Endothelial cell of umbilical vein (primary cell): ENCODE results near the gene PRR7. TPM values are rescaled to one million over a fixed set of nuclear protein-coding genes. Genes with fewer than 3 reads are reported as not detected.
A peak's percentile ranks its signal among the peaks of the same experiment; 100 is the strongest.

Source experiments
- BruUV-seq: library from RNA; stranded (reverse); fragments of 400-500 nt; replicated peaks from 2 replicates; lab custom pipeline; 2021; lab: Mats Ljungman, UMichigan
- CTCF ChIA-PET: fragments of 300-600, 350-600 bp; sonication (Branson Sonifier 250); formaldehyde crosslinking; loops from one replicate; lab custom pipeline; 2021; ENCODE audit warnings: antibody characterized with exemption, inconsistent platforms; lab: Charles Lee
- POLR2A ChIA-PET: fragments of 300-600, 350-600 bp; sonication (Branson Sonifier 250); formaldehyde crosslinking; loops from one replicate; lab custom pipeline; 2021; ENCODE audit warnings: antibody characterized with exemption, inconsistent platforms; lab: Charles Lee
- DNase-seq: peaks from one replicate; pipeline ENCODE4 v3.0.0-alpha.2; 2011; ENCODE audit warnings: low read depth, low spot score
- FAIRE-seq: peaks from 2 replicates; lab custom pipeline; 2011; peaks lifted over from hg19 to GRCh38; lab: Jason Lieb, UNC
- H2AFZ ChIP-seq: 2 replicates; pipeline ENCODE4 v1.6.0; 2012; ENCODE audit warnings: low read depth, low read length, control low read depth, inconsistent platforms
- H3K27ac ChIP-seq: 2 replicates; pipeline ENCODE4 v1.5.1; 2011; ENCODE audit warnings: low read depth, mild to moderate bottlenecking, control low read depth, low read length, moderate library complexity; ENCODE audit not compliant: insufficient read depth
- H3K27me3 ChIP-seq, 2 experiments: 2 replicates each; pipeline versions ENCODE4 v1.6.0 to v1.6.1; 2011; ENCODE audit warnings: low read length in 2 of 2, mixed read lengths in 1 of 2; ENCODE audit not compliant: control insufficient read depth in 2 of 2, insufficient read depth in 2 of 2
- H3K36me3 ChIP-seq, 2 experiments: 2 replicates in 1 of 2; 3 replicates in 1 of 2; pipeline ENCODE4 v1.5.1; 2011; ENCODE audit warnings: low read length in 2 of 2, mild to moderate bottlenecking in 1 of 2, moderate library complexity in 1 of 2; ENCODE audit not compliant: control insufficient read depth in 2 of 2, insufficient read depth in 2 of 2; ENCODE audit errors: extremely low read depth in 1 of 2
- H3K4me1 ChIP-seq: 3 replicates; pipeline ENCODE4 v1.5.1; 2011; ENCODE audit warnings: mild to moderate bottlenecking, low read length; ENCODE audit not compliant: control insufficient read depth, insufficient read depth; ENCODE audit errors: extremely low read depth
- H3K4me2 ChIP-seq: 2 replicates; pipeline ENCODE4 v1.6.1; 2011; ENCODE audit warnings: low read length, control low read depth, mixed read lengths; ENCODE audit not compliant: insufficient read depth
- H3K4me3 ChIP-seq, 3 experiments: fragments of 200-600 bp in 1 of 3; sonication (generic), shearing (Covaris generic) in 1 of 3; replicated peaks in 1 of 3; 2 replicates each; pipeline ENCODE4 v1.5.1; 2011 to 2016; ENCODE audit warnings: control low read depth in 3 of 3, low read length in 3 of 3, mild to moderate bottlenecking in 2 of 3, inconsistent platforms in 1 of 3, low read depth in 1 of 3, moderate library complexity in 1 of 3; ENCODE audit not compliant: insufficient read depth in 1 of 3
- H3K79me2 ChIP-seq: 2 replicates; pipeline ENCODE4 v1.6.0; 2012; ENCODE audit warnings: low read length, inconsistent platforms; ENCODE audit not compliant: control insufficient read depth, insufficient read depth
- H3K9ac ChIP-seq: replicated peaks from 2 replicates; pipeline ENCODE3; 2011; ENCODE audit warnings: low read length, control low read depth; ENCODE audit not compliant: insufficient read depth; ENCODE audit errors: extremely low read depth
- H3K9me1 ChIP-seq: replicated peaks from 3 replicates; pipeline ENCODE4 v1.6.0; 2011; ENCODE audit warnings: mild to moderate bottlenecking, low read length; ENCODE audit not compliant: control insufficient read depth, insufficient read depth; ENCODE audit errors: extremely low read depth
- H3K9me3 ChIP-seq: replicated peaks from 2 replicates; pipeline ENCODE4 v1.5.1; 2012; ENCODE audit warnings: low read length, inconsistent platforms; ENCODE audit not compliant: control insufficient read depth, insufficient read depth
- H4K20me1 ChIP-seq: replicated peaks from 2 replicates; pipeline ENCODE3; 2011; ENCODE audit warnings: mild to moderate bottlenecking, low read length; ENCODE audit not compliant: control insufficient read depth, insufficient read depth; ENCODE audit errors: extremely low read depth
- CTCF ChIP-seq, 2 donors: IDR thresholded peaks; 1 replicate in 1 of 2; 2 replicates in 1 of 2; pipeline ENCODE4 v1.5.1; 2011; ENCODE audit warnings: low read length in 2 of 2, mild to moderate bottlenecking in 2 of 2, moderate library complexity in 2 of 2, control low read depth in 1 of 2, inconsistent platforms in 1 of 2, low read depth in 1 of 2; ENCODE audit not compliant: insufficient read depth in 1 of 2; ENCODE audit errors: extremely low read depth in 1 of 2
- EZH2 ChIP-seq: IDR thresholded peaks from 2 replicates; pipeline ENCODE4 v1.6.1; 2012; ENCODE audit warnings: borderline replicate concordance, low read depth, mild to moderate bottlenecking, moderate library complexity, low read length, inconsistent platforms; ENCODE audit not compliant: severe bottlenecking
- FOS ChIP-seq: IDR thresholded peaks from 2 replicates; pipeline ENCODE4 v1.6.1; 2011; ENCODE audit warnings: mild to moderate bottlenecking, low read length, moderate library complexity, borderline replicate concordance; ENCODE audit not compliant: insufficient read depth
- GATA2 ChIP-seq: IDR thresholded peaks from 2 replicates; pipeline ENCODE4 v1.7.0; 2011; ENCODE audit warnings: low read depth, mild to moderate bottlenecking, moderate library complexity, mixed read lengths, low read length; ENCODE audit not compliant: insufficient read length, insufficient read depth
- MYC ChIP-seq: IDR thresholded peaks from one replicate; pipeline ENCODE4 v1.6.1; 2011; ENCODE audit warnings: mild to moderate bottlenecking, low read depth, low read length
- POLR2A ChIP-seq: IDR thresholded peaks from 2 replicates; pipeline ENCODE4 v1.6.1; 2012; ENCODE audit warnings: low read depth, mild to moderate bottlenecking, control low read depth, low read length
- POLR2AphosphoS5 ChIP-seq: IDR thresholded peaks from 2 replicates; pipeline ENCODE4 v1.6.1; 2012; ENCODE audit warnings: low read depth, mild to moderate bottlenecking, control low read depth, low read length, moderate library complexity; ENCODE audit not compliant: insufficient read depth
- dilution Hi-C: fragments of 300-500 bp; cut with MboI; formaldehyde crosslinking; loops from one replicate; pipeline ENCODE4 v1.15.0; 2019; ENCODE audit warnings: low sequenced_read_pairs; ENCODE audit not compliant: extremely low pct_ligation_motif_present
- intact Hi-C: fragments of 100-400 bp; cut with micrococcal nuclease; formaldehyde crosslinking; loops from one replicate; pipeline ENCODE4 v1.10.0; 2022
- polyA plus RNA-seq, 4 experiments: library from polyadenylated mRNA; depleted of rRNA in 3 of 4; stranded (reverse) in 3 of 4; unstranded in 1 of 4; fragments of >200 nt; gene quantifications; 2 replicates each; pipeline versions ENCODE4 v1.2.1 to v1.2.3, GENCODE V29; 2011 to 2012; ENCODE audit warnings: missing spikeins in 1 of 4
- total RNA-seq: library from RNA; stranded (reverse); gene quantifications from 2 replicates; pipeline ENCODE4 v1.2.3, GENCODE V29; 2021

Gene PRR7
- total and polyA plus RNA-seq, 2 donors (not counting 3 experiments of a cell fraction or from before 2014, with no cell fraction given), result 6.5 to 6.6 TPM

- POLR2A ChIA-PET, result interaction anchor here (0.6 to 3.0 kb wide), 16 partner anchors 8 to 303 kb away, joined by 3 to 17 read pairs (median 5); partner anchors contain the start of genes DDX41, DOK3 and GRK6
- Histone ChIP-seq H2AFZ (peak within 1 kb of the TSS; percentile 22), H3K36me3 (peaks cover 5 to 6% of the 10 kb centered on the region in 2 experiments), H3K4me3 (peak within 1 kb of the TSS; percentile 47 to 79 (median 74)), H3K9me1 (no peaks in the 10 kb centered on the region), H3K27ac (peak within 1 kb of the TSS; percentile 93), H4K20me1 (no peaks in the 10 kb centered on the region), H3K9ac (peak within 1 kb of the TSS; percentile 93), H3K9me3 (no peaks in the 10 kb centered on the region), H3K4me2 (peak within 1 kb of the TSS; percentile 70), H3K4me1 (peaks cover 42% of the 10 kb centered on the region), H3K79me2 (peaks cover 27% of the 10 kb centered on the region), H3K27me3 (no peaks in the 10 kb centered on the region)
- FAIRE-seq, result peak; percentile 98
- TF ChIP-seq MYC (no peak), POLR2A (peak; percentile 99), CTCF (IDR thresholded peaks at IDR 0.05; ENCODE audit: extremely low read depth in 1 of 2, insufficient read depth in 1 of 2, low read depth in 1 of 2, low read length in 2 of 2) (no peak), POLR2AphosphoS5 (peak; percentile 99), EZH2 (no peak), FOS (no peak), GATA2 (no peak)
- peak; percentile 98 for DNase-seq
- dilution Hi-C loops, result no loop called here
- intact Hi-C loops, result loop anchor here (1.0 to 10.0 kb wide), 6 partner anchors 12 to 963 kb away; partner anchors contain the start of genes DOK3, GRK6, N4BP3 and RNF44
- CTCF ChIA-PET, result interaction anchor here (0.7 to 2.5 kb wide), 7 partner anchors 20 to 131 kb away, joined by 3 to 12 read pairs (median 3); no protein-coding TSS in a partner anchor
- BruUV-seq, result no TSS peak
Observed at GRCh38 chr5:177497292-177498012, 50.8 kb downstream of the PRR7 start, which contains the start of gene PDLIM7. Gene PDLIM7, minus strand, starts transcription at chr5:177497604. Its CDS starts 1,092 bp downstream, at chr5:177496512.
